Natural killer cell (primary cell): ENCODE data around the gene LAMP2. TPM values are rescaled to one million over a fixed set of nuclear protein-coding genes. Genes with fewer than 3 reads are reported as not detected.

Source experiments
- ATAC-seq, 3 donors: fragments of 150-1000 bp in 2 of 3; fragments of 200-7000 bp in 1 of 3; cut with Tn5 transposase; 1 replicate in 1 of 3; 2 replicates in 2 of 3; pipeline ENCODE4 v1.10.0; 2021; ENCODE audit warnings: mild to moderate bottlenecking in 2 of 3, moderate library complexity in 2 of 3
- DNase-seq, 2 donors: peaks; one replicate each; pipeline versions ENCODE4 v3.0.0 to v3.0.0-alpha.2; 2013 to 2021; ENCODE audit warnings: mixed read lengths in 1 of 2
- H3K27ac ChIP-seq: one replicate; pipeline ENCODE4 v1.5.1; 2013; ENCODE audit warnings: mild to moderate bottlenecking, low read length
- H3K27me3 ChIP-seq: one replicate; pipeline ENCODE4 v1.6.1; 2013; ENCODE audit warnings: low read length; ENCODE audit not compliant: control insufficient read depth, insufficient read depth
- H3K36me3 ChIP-seq: one replicate; pipeline ENCODE4 v1.6.1; 2013; ENCODE audit warnings: low read length; ENCODE audit not compliant: control insufficient read depth, insufficient read depth
- H3K4me1 ChIP-seq: one replicate; pipeline ENCODE4 v1.6.1; 2013; ENCODE audit warnings: low read length; ENCODE audit not compliant: control insufficient read depth, insufficient read depth
- H3K4me3 ChIP-seq: one replicate; pipeline ENCODE4 v1.5.1; 2013; ENCODE audit warnings: low read length
- H3K9me3 ChIP-seq: one replicate; pipeline ENCODE4 v1.6.1; 2013; ENCODE audit warnings: low read length; ENCODE audit not compliant: control insufficient read depth, insufficient read depth
- H3K27ac Mint-ChIP-seq, 2 donors: one replicate each; pipeline ENCODE4 v1.8.0; 2022; ENCODE audit warnings: mild to moderate bottlenecking in 2 of 2, mixed read lengths in 2 of 2, moderate library complexity in 1 of 2
- H3K27me3 Mint-ChIP-seq, 2 donors: one replicate each; pipeline ENCODE4 v1.8.0; 2022; ENCODE audit warnings: low read depth in 2 of 2, mixed read lengths in 2 of 2
- H3K36me3 Mint-ChIP-seq: one replicate; pipeline ENCODE4 v1.8.0; 2022; ENCODE audit warnings: mixed read lengths
- H3K4me1 Mint-ChIP-seq, 2 donors: one replicate each; pipeline ENCODE4 v1.8.0; 2022; ENCODE audit warnings: mixed read lengths in 2 of 2
- H3K4me3 Mint-ChIP-seq: one replicate; pipeline ENCODE4 v1.8.0; 2022; ENCODE audit warnings: mild to moderate bottlenecking, moderate library complexity, mixed read lengths
- H3K9me3 Mint-ChIP-seq, 2 donors: one replicate each; pipeline ENCODE4 v1.8.0; 2022; ENCODE audit warnings: mixed read lengths in 2 of 2
- WGBS: methylation state at CpG from one replicate; pipeline ENCODE4 v1.1.7; 2013; ENCODE audit warnings: missing lambda C conversion rate; ENCODE audit not compliant: insufficient coverage; 5-methylcytosine and 5-hydroxymethylcytosine counted together
- intact Hi-C: fragments of 100-400 bp; cut with micrococcal nuclease; formaldehyde crosslinking; loops from one replicate; pipeline ENCODE4 v1.14.2; 2022
- total RNA-seq, 4 donors: library from RNA; stranded (reverse); fragments of 120-200 nt in 1 of 4; gene quantifications; one replicate each; pipeline versions ENCODE4 v1.2.3 to v1.2.4, GENCODE V29; 2013 to 2022
- TF ChIP-seq, protein P1 (sequence below): fragments of 200-600 bp; IDR thresholded peaks from one replicate; pipeline ENCODE4 v1.8.0; 2022; ENCODE audit warnings: antibody characterized with exemption

LAMP2 gene
- total RNA-seq, 3 donors from 2014 or later (not counting 1 experiment from before 2014, with no cell fraction given), result 33.8 to 45.8 (median 39.1) TPM

DNA sequence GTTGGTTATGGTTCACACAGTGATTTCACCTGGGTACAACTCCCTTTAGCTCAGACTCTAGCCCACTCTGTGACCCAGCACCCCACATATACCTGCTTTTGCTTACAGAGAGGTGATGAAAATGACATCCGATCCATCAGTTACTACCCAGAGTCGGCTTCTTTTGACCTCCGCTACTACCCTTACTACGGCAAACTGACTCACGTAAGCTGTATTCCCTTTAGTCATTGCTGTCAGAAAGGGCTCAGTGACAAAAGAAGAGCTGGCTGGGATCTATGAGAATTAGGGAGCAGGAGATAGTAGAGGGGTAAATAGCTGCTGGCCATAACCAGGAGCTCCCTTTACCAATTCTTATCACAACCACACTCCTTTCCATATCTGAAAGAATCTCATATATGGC is 90.5 kb downstream of the LAMP2 start:
- peaks cover 6 to 14% of the 10 kb centered on the region in 2 donors for H3K27me3 Mint-ChIP-seq
- H3K36me3 ChIP-seq, result no peaks in the 10 kb centered on the region
- no peak overlapping the region for H3K4me3 Mint-ChIP-seq
- no peaks in the 10 kb centered on the region for H3K27me3 ChIP-seq
- no peaks in the 10 kb centered on the region for H3K36me3 Mint-ChIP-seq
- H3K9me3 Mint-ChIP-seq, result no peaks in the 10 kb centered on the region
- H3K27ac ChIP-seq, result no peak overlapping the region
- 90% methylated on average over 2 of the region's 5 CpGs for WGBS
- H3K4me1 Mint-ChIP-seq, result no peaks in the 10 kb centered on the region
- no peak for DNase-seq
- no peak overlapping the region for H3K27ac Mint-ChIP-seq
- intact Hi-C loops, result no loop called here
- no peaks in the 10 kb centered on the region for H3K4me1 ChIP-seq
- ATAC-seq, result no peak
- H3K4me3 ChIP-seq, result no peak overlapping the region
- TF ChIP-seq, protein P1, sequence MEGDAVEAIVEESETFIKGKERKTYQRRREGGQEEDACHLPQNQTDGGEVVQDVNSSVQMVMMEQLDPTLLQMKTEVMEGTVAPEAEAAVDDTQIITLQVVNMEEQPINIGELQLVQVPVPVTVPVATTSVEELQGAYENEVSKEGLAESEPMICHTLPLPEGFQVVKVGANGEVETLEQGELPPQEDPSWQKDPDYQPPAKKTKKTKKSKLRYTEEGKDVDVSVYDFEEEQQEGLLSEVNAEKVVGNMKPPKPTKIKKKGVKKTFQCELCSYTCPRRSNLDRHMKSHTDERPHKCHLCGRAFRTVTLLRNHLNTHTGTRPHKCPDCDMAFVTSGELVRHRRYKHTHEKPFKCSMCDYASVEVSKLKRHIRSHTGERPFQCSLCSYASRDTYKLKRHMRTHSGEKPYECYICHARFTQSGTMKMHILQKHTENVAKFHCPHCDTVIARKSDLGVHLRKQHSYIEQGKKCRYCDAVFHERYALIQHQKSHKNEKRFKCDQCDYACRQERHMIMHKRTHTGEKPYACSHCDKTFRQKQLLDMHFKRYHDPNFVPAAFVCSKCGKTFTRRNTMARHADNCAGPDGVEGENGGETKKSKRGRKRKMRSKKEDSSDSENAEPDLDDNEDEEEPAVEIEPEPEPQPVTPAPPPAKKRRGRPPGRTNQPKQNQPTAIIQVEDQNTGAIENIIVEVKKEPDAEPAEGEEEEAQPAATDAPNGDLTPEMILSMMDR, result no peak
- H3K9me3 ChIP-seq, result no peaks in the 10 kb centered on the region

Other genes starting within 250 kb of the LAMP2 start
- gene ZBTB33, start 218.5 kb downstream of the LAMP2 start, total RNA-seq, result 10 to 100 TPM; 28.6 to 33.3 (median 29.2) TPM
- gene TMEM255A, start 157.8 kb downstream of the LAMP2 start, total RNA-seq, result 1 to 10 TPM in 2 of 3 donors, under 1 TPM in 1; 0.66 to 1.5 (median 1.4) TPM
- not detected for gene ATP1B4, start 107.2 kb downstream of the LAMP2 start, total RNA-seq
- gene CUL4B, start 91.7 kb upstream of the LAMP2 start, total RNA-seq, result 10 to 100 TPM; 32.6 to 42.3 (median 33.3) TPM
- gene MCTS1, start 134.8 kb upstream of the LAMP2 start, total RNA-seq, result 10 to 100 TPM; 17.6 to 21.2 (median 18.8) TPM
- 1 to 10 TPM; 6.2 to 9.7 (median 6.7) TPM for gene C1GALT1C1, start 160.8 kb upstream of the LAMP2 start, total RNA-seq